Lower lobe of right lung (tissue), 2 donors: Measurements from ENCODE around the gene CFAP43. TPM values are rescaled to one million over a fixed set of nuclear protein-coding genes. Genes with fewer than 3 reads are reported as not detected.

Source experiments
- ATAC-seq, 2 donors: fragments of 200-7000 bp; cut with Tn5 transposase; one replicate each; pipeline ENCODE4 v1.9.1; 2020 to 2022; ENCODE audit warnings: mild to moderate bottlenecking in 2 of 2, moderate library complexity in 2 of 2
- DNase-seq: peaks from one replicate; pipeline ENCODE4 v3.0.0-alpha.2; 2020
- H3K27ac ChIP-seq: fragments of 200-600 bp; one replicate; pipeline ENCODE4 v1.8.0; 2022
- H3K27me3 ChIP-seq: fragments of 200-600 bp; one replicate; pipeline ENCODE4 v1.8.0; 2022; ENCODE audit warnings: low read depth
- H3K36me3 ChIP-seq: fragments of 200-600 bp; one replicate; pipeline ENCODE4 v1.8.0; 2022; ENCODE audit warnings: mild to moderate bottlenecking
- H3K4me1 ChIP-seq: fragments of 200-600 bp; one replicate; pipeline ENCODE4 v1.8.0; 2022
- H3K4me3 ChIP-seq: fragments of 200-600 bp; one replicate; pipeline ENCODE4 v1.8.0; 2022; ENCODE audit warnings: mild to moderate bottlenecking
- H3K9me3 ChIP-seq: fragments of 200-600 bp; one replicate; pipeline ENCODE4 v1.8.0; 2022
- CTCF ChIP-seq: fragments of 200-600 bp; IDR thresholded peaks from one replicate; pipeline ENCODE4 v1.8.0; 2022; ENCODE audit warnings: antibody characterized with exemption, mild to moderate bottlenecking
- intact Hi-C: fragments of 100-400 bp; cut with DNase I; formaldehyde crosslinking; loops from one replicate; pipeline ENCODE4 v1.11.0; 2022
- total RNA-seq: library from RNA; stranded (reverse); fragmentation: NEBNext Ultra II Directional; extraction: Animal tissue kit (Norgen Biotek cat#: 25700); gene quantifications from one replicate; pipeline ENCODE4 v1.2.1, GENCODE V29; 2021
- donor health status: DM: no; HTN: yes; CAD: no; lungs with severe emphysema.

CFAP43 gene
- total RNA-seq, 1 donor from 2014 or later: 12.9 TPM

DNA sequence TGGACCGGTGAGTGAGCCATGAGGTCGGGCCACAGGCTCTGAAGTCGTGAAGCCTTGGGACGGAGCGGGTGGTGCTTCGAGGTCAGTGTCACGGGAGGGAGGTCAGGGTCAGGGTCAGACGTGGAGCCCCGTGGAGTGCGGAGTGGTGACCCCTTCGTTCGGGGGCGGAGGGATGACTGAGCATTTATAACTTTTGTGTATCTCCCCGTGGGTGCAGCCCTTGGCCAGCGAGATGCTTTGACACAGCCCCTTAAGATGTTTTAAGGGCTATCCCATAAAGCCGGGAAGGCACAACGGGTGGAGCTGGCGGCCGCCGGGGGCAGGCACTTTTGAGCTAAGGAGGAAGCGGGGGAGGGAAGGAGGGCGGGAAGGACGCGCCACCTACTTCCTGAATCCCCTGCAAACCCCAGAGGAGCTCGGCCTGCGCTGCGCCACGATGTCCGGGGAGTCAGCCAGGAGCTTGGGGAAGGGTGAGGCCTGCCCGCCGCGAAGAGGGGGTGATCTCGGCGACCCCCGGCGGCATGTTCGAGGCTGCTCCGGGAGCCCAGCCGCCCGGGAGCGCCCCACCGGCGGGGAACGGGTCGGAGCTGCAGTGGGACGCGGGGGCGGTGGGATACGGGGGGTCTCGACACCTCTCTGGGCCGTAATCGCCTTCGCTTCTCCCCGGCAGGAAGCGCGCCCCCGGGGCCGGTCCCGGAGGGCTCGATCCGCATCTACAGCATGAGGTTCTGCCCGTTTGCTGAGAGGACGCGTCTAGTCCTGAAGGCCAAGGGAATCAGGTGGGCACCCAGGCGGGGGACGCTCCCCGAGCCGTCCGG is 22.5 kb upstream of the CFAP43 start, which contains the start of gene GSTO1:
TSS of gene GSTO1 (plus strand) at position 400 of the 818 bp plus-strand sequence. CDS start at position 437, 37 bp downstream.
- Histone ChIP-seq H3K4me1 (peaks cover 49% of the 10 kb centered on the region), H3K4me3 (peak within 1 kb of the TSS; percentile 75), H3K9me3 (no peaks in the 10 kb centered on the region), H3K27me3 (no peaks in the 10 kb centered on the region), H3K36me3 (peaks cover 26% of the 10 kb centered on the region), H3K27ac (peak within 1 kb of the TSS; percentile 98)
- peak; percentile 92 for DNase-seq
- intact Hi-C loops: no loop called here
- TF ChIP-seq CTCF: no peak
- peak; percentile 95 for ATAC-seq

DNA sequence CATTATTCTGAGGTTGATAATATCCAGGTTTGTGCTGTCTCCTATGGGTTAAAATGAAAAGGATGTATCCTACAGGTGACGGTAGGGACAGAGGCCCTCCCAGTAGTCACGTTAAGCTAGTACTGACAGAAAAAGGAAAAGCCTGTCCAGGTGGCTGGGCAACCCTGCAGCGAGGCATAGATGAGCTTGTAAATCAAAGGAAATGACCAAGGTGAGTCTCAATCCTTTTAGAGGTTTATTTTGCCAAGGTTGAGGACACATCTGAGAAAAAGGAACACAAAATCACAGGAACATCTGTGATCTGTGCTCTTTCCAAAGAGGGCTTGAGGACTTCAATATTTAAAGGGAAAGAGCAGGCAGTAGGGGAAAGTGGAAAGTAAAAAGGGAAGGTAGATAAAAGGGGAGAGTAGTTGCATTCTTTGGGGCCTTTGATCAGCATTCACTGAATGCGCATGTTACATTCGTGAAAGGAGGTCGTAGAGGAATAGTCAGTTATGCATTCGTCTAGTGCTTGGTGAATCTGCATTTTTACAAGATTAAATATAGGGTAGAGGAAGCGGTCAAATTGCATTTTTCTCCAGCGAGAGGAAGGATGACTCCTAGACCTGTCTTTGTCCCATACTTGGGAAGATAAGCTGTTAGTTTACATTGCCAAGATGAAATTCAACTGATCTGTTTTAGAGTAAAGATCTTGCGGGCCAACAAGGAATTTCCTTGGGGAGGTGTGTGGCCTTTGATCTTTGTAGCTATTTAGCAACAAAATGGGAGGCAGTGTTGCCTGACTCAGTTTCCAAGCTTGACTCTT is 21.6 kb upstream of the CFAP43 start:
- Histone ChIP-seq H3K9me3 (no peaks in the 10 kb centered on the region), H3K36me3 (peaks cover 17% of the 10 kb centered on the region), H3K4me3 (peak overlapping the region; percentile 75), H3K27me3 (no peaks in the 10 kb centered on the region), H3K27ac (peak overlapping the region; percentile 98), H3K4me1 (peaks cover 40% of the 10 kb centered on the region)
- ATAC-seq (no peak), DNase-seq (no peak)
- intact Hi-C loops: no loop called here
- TF ChIP-seq CTCF: no peak

GRCh38 chr10:104253106-104253505 is 20.9 kb upstream of the CFAP43 start:
- Histone ChIP-seq H3K27me3 (no peaks in the 10 kb centered on the region), H3K4me3 (no peak overlapping the region), H3K9me3 (no peaks in the 10 kb centered on the region), H3K4me1 (peaks cover 33% of the 10 kb centered on the region), H3K27ac (no peak overlapping the region), H3K36me3 (peaks cover 10% of the 10 kb centered on the region)
- ATAC-seq (no peak), DNase-seq (no peak)
- intact Hi-C loops: no loop called here
- TF ChIP-seq CTCF: no peak

DNA sequence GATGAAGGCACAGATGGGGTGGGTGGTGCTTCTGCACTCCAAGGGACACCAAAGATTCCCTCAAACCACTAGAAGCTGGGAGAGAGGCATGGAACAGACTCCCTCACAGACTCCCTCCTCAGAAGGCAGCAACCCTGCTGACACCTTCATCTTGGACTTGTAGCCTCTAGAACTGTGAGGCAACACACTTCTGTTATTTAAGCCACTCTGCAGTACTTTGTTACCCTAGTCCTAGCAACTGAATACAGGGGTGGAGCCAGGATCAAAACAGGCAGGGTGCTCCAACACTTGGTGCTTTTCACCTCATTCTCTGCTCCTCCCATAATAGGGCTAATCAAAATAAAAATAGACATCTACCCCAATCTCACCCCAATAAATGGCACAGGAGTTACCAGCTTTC is 20.2 kb upstream of the CFAP43 start:
- Histone ChIP-seq H3K4me3 (no peak overlapping the region), H3K27me3 (no peaks in the 10 kb centered on the region), H3K4me1 (peaks cover 26% of the 10 kb centered on the region), H3K9me3 (no peaks in the 10 kb centered on the region), H3K36me3 (peaks cover 3% of the 10 kb centered on the region), H3K27ac (no peak overlapping the region)
- DNase-seq (no peak), ATAC-seq (no peak)
- TF ChIP-seq CTCF: no peak
- intact Hi-C loops: no loop called here

DNA sequence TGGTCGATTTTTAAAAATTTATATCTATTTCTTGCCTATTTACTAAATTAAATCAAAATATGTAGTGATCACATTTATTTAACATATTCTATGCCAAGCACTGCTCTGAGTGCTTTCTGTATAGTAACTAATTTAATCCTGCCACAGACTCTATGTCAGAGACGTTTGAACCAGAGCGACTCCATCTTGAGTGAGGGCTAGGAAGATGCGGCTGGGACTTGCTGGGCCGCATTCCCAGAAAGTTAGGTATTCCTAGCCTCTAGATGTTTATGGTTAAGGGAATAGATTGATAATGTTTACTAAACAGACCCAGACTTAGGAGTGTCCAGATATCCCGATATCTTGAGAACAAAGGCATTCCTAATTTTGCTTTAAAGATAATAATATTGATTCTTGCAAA is 19.3 kb upstream of the CFAP43 start:
- Histone ChIP-seq H3K27ac (no peak overlapping the region), H3K4me1 (peaks cover 17% of the 10 kb centered on the region), H3K27me3 (no peaks in the 10 kb centered on the region), H3K4me3 (no peak overlapping the region), H3K36me3 (no peaks in the 10 kb centered on the region), H3K9me3 (no peaks in the 10 kb centered on the region)
- TF ChIP-seq CTCF: no peak
- intact Hi-C loops: no loop called here
- DNase-seq (no peak), ATAC-seq (no peak)
